NCI-H1694 treated with DMSO at 0.1 percent for 48 hours (cell line): ENCODE measurements around the gene DUS1L.
A peak's percentile ranks its signal among the peaks of the same experiment; 100 is the strongest.

ENCODE experiments used
- DNase-seq: peaks from one replicate; lab custom pipeline; 2025; lab: John Stamatoyannopoulos, UW

DUS1L gene

DNA sequence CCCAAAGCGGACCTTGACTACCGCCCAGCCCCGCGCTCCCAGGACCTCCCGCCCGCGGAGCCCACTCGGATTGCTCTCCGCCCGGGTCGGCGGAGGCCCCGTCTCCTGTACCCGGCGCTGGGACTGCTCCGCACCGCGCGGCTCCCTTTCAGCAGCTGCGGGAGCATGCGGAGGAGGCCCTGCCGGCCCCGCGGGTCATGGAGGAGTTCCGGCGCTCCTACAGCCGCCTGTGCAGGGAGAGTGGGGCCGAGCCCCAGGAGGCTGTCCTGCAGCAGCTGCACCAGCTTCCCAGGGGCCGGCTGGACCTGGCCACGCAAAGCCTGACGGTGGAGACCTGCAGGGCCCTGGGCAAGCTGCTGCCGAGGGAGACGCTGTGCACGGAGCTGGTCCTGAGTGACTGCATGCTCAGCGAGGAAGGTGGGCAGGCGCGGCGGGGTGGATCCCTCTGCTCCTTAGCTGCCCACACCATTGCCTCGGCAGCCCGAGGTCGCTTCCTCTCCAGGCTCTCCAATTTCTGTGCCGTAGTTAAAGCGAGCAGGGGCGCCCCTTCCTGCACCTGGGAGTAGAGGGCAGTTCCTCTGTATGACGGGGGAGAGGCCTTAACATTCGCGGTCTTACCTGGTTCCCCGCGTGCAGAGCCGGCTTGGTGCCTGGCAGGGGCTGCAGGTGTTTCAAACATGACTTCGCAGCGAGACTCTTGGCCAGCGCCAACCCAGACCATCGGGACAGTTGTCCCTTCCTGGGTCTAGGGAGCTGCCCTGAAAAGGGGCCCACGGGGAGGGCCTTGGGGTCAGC is 42.0 kb downstream of the DUS1L start:
- peak; percentile 25 for DNase-seq

DNA sequence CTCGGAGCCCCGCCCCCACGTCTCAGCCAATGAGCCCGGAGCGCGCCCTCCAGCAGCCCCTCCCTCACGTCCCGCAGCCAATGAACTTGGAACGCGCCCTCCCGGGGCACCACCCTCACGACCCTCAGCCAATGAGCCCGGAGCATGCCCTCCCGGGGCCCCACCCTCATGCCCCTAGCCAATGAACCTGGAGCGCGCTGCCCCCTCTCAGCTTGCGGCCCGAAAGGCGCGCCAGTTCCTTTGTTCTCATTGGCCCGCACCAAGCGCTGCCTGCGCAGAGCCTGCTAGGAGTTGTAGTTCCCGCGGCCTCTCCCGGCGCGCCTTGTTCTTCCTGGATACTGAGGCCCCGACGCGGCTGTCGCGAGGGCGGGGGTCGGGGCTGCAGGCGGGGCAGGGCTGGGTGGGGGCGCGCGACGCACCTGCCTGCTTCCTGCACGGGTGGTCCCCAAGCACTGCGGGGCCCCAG is 42.6 kb downstream of the DUS1L start, which contains the start of gene LRRC45:
Gene LRRC45 (plus strand): TSS at position 325 of the 466 bp plus-strand sequence. CDS start 339 bp downstream, outside the sequence.
- peak; percentile 100 for DNase-seq

DNA sequence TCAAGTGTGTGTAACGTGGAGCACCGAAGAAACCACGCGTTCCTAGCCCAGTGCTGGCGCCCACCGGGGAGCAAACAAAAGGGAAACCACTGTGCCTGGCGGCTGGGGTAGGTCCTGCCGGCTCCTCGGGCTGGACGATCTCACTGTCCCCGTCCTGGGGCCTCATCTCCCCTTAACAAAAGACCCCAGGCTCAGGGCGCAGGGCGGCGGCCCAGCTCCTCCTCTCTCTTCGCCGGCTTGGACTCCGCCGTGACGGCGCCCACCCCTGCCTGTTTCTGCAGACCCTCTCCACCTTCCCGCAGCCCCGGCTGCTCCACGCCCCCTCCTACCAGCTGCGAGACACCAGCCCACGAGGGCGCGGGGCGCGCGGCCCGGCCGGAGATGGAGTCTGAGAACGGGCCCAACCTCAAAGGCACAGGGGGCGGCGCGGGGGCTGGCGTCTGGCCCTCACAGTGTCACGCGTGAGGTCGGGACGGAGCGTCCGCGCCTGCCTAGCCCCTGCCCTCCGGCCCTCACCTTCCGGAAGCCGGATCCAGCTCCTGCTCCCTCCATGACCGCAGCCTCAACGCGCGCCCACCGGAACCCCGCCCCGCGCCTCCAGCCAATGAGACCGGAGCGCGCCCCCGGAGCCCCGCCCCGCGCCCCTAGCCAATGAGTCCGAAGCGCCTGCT is 43.2 kb downstream of the DUS1L start, which contains the start of gene CENPX:
Gene CENPX (minus strand): TSS at position 569 of the 671 bp plus-strand sequence. CDS start 17 bp downstream, at position 552.
- no peak for DNase-seq

GRCh38 chr17:82021900-82022309 is 43.7 kb downstream of the DUS1L start:
- DNase-seq: no peak

- DNase-seq: peak; percentile 49
These were observed 44.3 kb downstream of the DUS1L start for GRCh38 chr17:82021107-82021899.

- DNase-seq: no peak
These were observed 45.0 kb downstream of the DUS1L start for GRCh38 chr17:82020572-82021106.

- DNase-seq: peak; percentile 53
These were observed 45.7 kb downstream of the DUS1L start for GRCh38 chr17:82019690-82020571.

GRCh38 chr17:82018989-82019689 is 46.5 kb downstream of the DUS1L start:
- no peak for DNase-seq

DNA sequence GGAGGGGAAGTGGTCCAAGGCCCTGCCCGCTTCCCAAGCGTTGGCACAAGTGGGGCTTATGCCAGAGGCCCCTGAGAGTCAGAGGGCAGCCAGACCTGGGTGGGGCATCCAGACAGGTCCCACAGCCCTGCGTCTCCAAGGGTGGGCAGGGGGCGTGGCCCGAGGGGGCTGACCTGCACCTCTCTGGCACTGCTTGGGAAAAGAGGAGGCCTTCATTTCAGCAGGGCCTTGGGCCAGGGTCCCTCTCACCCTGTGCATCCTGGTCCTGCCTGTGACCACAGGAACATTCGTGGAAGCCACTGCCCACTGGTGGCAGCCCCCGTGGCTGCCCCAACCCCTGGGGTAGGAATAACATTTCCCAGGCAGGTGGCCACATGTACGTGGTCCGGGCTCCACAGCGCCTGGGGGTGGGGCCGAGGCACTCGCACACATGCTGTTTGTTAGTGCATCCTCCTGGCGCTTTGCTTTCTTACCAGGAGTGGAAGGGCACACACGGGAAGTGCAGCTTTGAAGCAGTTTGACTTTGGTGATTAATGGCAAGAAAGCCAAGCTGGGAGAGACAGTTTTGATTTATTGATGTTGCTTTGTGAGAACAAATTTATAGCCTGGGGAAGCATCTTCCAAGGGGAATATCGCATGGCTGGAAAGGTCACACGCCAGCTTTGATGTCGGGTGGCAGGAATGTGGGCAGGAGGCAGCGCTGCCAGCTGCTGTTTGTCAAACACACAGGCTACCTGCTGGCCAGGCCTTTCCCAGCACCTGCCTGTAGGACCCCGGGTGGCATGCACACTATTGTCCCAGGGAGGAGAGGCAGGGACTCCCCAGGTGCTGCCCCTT is 47.2 kb downstream of the DUS1L start:
- no peak for DNase-seq

DNA sequence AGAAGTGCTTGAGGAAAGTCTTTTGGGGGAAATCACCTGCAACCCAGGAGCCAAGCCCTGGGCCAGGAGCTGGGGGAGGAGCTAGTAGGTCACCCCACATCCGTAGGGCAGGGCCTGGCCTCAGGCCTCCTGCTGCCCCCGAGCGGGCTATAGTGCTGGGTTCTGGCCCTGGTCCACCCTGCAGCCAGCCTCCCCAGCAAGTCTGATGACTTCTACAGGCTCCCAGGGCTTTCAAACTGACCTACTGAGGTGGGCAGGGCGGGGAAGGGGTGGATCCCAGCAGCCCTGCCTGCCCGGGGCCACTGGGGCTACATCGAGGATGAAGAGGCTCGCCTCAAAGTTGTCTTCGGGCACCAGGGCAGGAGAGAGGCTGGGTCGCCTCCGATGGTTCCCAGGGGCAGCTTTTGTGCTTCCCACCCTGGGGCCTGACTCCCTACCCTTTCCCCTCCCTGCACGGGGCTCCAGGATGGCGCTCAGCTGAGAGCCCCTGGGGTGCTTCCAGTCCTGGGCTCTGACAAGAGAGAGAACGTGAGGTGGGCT is 47.9 kb downstream of the DUS1L start:
- no peak for DNase-seq

DNA sequence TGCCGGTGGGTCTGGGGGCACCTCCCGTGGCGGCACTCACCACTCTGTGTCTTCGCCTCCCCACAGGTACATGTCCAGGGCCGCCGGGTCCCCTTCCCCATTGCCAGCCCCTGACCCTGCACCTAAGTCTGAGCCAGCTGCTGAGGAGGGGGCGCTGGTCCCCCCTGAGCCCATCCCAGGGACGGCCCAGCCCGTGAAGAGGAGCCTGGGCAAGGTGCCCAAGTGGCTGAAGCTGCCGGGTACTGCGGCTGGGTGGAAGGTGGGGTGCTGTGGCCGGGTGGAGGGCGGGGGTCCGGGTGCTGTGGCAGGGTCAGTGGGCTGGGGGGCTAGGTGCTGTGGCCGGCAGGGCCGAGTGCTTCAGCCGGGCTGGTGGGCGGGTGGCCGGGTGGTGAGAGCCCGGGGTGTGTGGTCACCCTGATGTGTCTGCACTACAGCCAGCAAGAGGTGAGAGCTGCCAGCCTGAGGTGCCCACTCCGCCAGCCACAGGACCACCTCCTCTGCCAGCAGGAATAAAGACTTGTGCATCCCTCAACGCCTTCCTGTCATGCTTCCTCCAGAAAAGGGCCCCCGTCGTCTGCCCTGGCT is 48.6 kb downstream of the DUS1L start:
- no peak for DNase-seq

- no peak for DNase-seq
These were observed 49.3 kb downstream of the DUS1L start for GRCh38 chr17:82016061-82016874.

DNA sequence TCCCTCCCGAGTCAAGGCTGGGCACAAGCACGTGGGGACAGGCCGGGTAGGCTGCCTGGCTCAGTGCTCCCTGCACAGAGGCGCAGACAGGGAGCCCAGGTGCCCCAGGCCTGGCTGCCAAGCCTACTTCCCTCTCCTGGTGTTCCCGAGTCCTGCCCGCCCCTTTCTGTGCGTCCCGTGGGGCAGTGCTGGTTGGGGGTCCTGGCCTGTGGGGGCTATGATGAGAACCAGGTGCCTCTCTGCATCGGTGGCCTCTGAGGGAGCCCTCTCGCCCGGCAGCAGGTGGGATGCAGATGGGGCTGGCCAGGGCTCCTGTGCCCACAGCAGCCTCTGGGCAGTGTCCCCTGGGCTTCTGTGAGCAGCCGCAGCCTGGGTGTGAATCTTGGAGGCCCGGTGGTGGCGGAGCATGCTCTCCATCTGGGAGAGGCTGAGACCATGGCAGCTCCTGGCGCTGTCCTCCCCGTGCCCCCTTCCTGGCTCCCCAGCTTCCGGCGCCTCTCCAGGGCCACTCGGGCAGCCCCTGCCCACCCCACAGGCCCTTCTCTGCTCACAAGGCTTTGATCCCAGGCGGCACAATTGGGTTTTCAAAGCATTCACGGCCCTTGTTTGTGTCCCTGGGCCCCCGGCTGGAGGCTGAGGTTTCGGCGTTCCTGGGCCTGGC is 50.2 kb downstream of the DUS1L start:
- no peak for DNase-seq

GRCh38 chr17:82014971-82015310 is 50.7 kb downstream of the DUS1L start:
- DNase-seq: no peak

GRCh38 chr17:82014432-82014831 is 51.2 kb downstream of the DUS1L start:
- no peak for DNase-seq

- no peak for DNase-seq
These were observed 51.8 kb downstream of the DUS1L start for GRCh38 chr17:82013772-82014321.

- DNase-seq: no peak
These were observed 52.3 kb downstream of the DUS1L start for GRCh38 chr17:82013341-82013740.
